Fibroblast of lung (primary cell): ENCODE measurements around the gene PLA2G4B. TPM values are rescaled to one million over a fixed set of nuclear protein-coding genes. Genes with fewer than 3 reads are reported as not detected.

Experiments used
- DNase-seq, 2 donors: peaks; one replicate each; pipeline versions ENCODE4 v3.0.0 to v3.0.0-alpha.2; 2010; ENCODE audit warnings: low read depth in 2 of 2
- H2AFZ ChIP-seq: 2 replicates; pipeline ENCODE4 v1.5.1; 2012; ENCODE audit warnings: low read length, control low read depth, inconsistent platforms
- H3K27ac ChIP-seq: 2 replicates; pipeline ENCODE4 v1.5.1; 2011; ENCODE audit warnings: low read length, control low read depth; ENCODE audit not compliant: insufficient read depth
- H3K27me3 ChIP-seq: 2 replicates; pipeline ENCODE4 v1.5.1; 2011; ENCODE audit warnings: mild to moderate bottlenecking, low read length; ENCODE audit not compliant: control insufficient read depth, insufficient read depth
- H3K36me3 ChIP-seq: 2 replicates; pipeline ENCODE4 v1.5.1; 2011; ENCODE audit warnings: low read length; ENCODE audit not compliant: control insufficient read depth, insufficient read depth
- H3K4me1 ChIP-seq: 2 replicates; pipeline ENCODE4 v1.5.1; 2011; ENCODE audit warnings: low read length; ENCODE audit not compliant: control insufficient read depth, insufficient read depth; ENCODE audit errors: extremely low read depth
- H3K4me2 ChIP-seq: 2 replicates; pipeline ENCODE4 v1.5.1; 2011; ENCODE audit warnings: low read length, control low read depth; ENCODE audit not compliant: insufficient read depth; ENCODE audit errors: extremely low read depth
- H3K4me3 ChIP-seq, 4 experiments: fragments of 200-600 bp in 1 of 4; sonication (generic) in 1 of 4; replicated peaks in 1 of 4; 2 replicates each; pipeline ENCODE4 v1.5.1; 2011 to 2016; ENCODE audit warnings: low read length in 4 of 4, low read depth in 3 of 4, mild to moderate bottlenecking in 3 of 4, control low read depth in 2 of 4, inconsistent platforms in 1 of 4, mixed read lengths in 1 of 4; ENCODE audit not compliant: insufficient read depth in 1 of 4; ENCODE audit errors: control extremely low read depth in 1 of 4
- H3K79me2 ChIP-seq: 2 replicates; pipeline ENCODE4 v1.5.1; 2012; ENCODE audit warnings: mild to moderate bottlenecking, low read length, inconsistent platforms; ENCODE audit not compliant: control insufficient read depth, insufficient read depth
- H3K9ac ChIP-seq: 2 replicates; pipeline ENCODE4 v1.5.1; 2011; ENCODE audit warnings: mild to moderate bottlenecking, low read length, control low read depth; ENCODE audit not compliant: insufficient read depth
- H3K9me3 ChIP-seq: 2 replicates; pipeline ENCODE4 v1.5.1; 2012; ENCODE audit warnings: low read depth, low read length; ENCODE audit not compliant: control insufficient read depth, insufficient read depth
- H4K20me1 ChIP-seq: 2 replicates; pipeline ENCODE4 v1.5.1; 2011; ENCODE audit warnings: low read length; ENCODE audit not compliant: control insufficient read depth, insufficient read depth; ENCODE audit errors: extremely low read depth
- EZH2 ChIP-seq: IDR thresholded peaks from 2 replicates; pipeline ENCODE4 v1.5.1; 2012; ENCODE audit warnings: low read length, control low read depth, mild to moderate bottlenecking; ENCODE audit errors: missing control alignments
- polyA plus RNA-seq, 2 donors: library from polyadenylated mRNA; depleted of rRNA in 1 of 2; stranded (reverse) in 1 of 2; unstranded in 1 of 2; fragments of >200 nt; gene quantifications; 2 replicates each; pipeline ENCODE4 v1.2.1, GENCODE V29; 2011 to 2012; ENCODE audit warnings: missing spikeins in 1 of 2
- total RNA-seq: library from RNA; depleted of rRNA; stranded (reverse); fragments of >200 nt; gene quantifications from 2 replicates; pipeline ENCODE4 v1.2.1, GENCODE V29; 2014
- TF ChIP-seq, protein P1 (sequence below), 2 donors: IDR thresholded peaks in 1 of 2; conservative IDR thresholded peaks in 1 of 2; 1 replicate in 1 of 2; 2 replicates in 1 of 2; pipeline ENCODE4 v1.5.1; 2011 to 2012; ENCODE audit warnings: low read length in 2 of 2, control low read depth in 1 of 2, inconsistent platforms in 1 of 2, low read depth in 1 of 2, mild to moderate bottlenecking in 1 of 2

PLA2G4B gene
- total and polyA plus RNA-seq, 2 donors (not counting 1 experiment from before 2014, with no cell fraction given): 0.99 to 1.2 TPM

DNA sequence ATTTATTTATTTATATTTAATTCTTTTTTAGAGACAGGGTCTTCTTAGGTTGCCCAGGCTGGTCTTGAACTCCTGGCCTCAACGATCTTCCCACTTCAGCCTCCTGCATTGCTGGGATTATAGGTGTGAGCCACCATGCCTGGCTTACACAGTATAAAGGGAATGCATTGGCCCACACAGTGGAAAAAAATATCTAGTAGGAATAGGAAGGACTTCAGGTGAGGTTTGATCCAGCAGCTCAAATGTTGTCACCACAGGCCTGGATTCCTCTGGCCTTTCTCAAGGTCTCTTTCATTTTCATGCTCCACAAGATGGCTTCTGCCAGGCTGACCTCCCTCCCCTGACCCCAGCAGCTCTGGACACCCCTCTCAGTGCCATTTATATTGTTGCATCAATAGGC is 57.3 kb downstream of the PLA2G4B start:
- Histone ChIP-seq H3K27me3 (no peaks in the 10 kb centered on the region), H3K9me3 (no peaks in the 10 kb centered on the region), H3K36me3 (peaks cover 8% of the 10 kb centered on the region), H2AFZ (no peak overlapping the region), H3K4me2 (no peak overlapping the region), H3K27ac (no peak overlapping the region), H3K79me2 (no peaks in the 10 kb centered on the region), H3K9ac (no peak overlapping the region), H3K4me3 (no peak overlapping the region), H3K4me1 (peaks cover 11% of the 10 kb centered on the region), H4K20me1 (no peaks in the 10 kb centered on the region)
- no peak for DNase-seq
- TF ChIP-seq, protein P1, sequence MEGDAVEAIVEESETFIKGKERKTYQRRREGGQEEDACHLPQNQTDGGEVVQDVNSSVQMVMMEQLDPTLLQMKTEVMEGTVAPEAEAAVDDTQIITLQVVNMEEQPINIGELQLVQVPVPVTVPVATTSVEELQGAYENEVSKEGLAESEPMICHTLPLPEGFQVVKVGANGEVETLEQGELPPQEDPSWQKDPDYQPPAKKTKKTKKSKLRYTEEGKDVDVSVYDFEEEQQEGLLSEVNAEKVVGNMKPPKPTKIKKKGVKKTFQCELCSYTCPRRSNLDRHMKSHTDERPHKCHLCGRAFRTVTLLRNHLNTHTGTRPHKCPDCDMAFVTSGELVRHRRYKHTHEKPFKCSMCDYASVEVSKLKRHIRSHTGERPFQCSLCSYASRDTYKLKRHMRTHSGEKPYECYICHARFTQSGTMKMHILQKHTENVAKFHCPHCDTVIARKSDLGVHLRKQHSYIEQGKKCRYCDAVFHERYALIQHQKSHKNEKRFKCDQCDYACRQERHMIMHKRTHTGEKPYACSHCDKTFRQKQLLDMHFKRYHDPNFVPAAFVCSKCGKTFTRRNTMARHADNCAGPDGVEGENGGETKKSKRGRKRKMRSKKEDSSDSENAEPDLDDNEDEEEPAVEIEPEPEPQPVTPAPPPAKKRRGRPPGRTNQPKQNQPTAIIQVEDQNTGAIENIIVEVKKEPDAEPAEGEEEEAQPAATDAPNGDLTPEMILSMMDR (conservative IDR thresholded peaks at IDR 0.05 in 1 of 2, IDR thresholded peaks at IDR 0.05 in 1 of 2; ENCODE audit: low read depth in 1 of 2, low read length in 2 of 2): no peak
- no peak for TF ChIP-seq EZH2

DNA sequence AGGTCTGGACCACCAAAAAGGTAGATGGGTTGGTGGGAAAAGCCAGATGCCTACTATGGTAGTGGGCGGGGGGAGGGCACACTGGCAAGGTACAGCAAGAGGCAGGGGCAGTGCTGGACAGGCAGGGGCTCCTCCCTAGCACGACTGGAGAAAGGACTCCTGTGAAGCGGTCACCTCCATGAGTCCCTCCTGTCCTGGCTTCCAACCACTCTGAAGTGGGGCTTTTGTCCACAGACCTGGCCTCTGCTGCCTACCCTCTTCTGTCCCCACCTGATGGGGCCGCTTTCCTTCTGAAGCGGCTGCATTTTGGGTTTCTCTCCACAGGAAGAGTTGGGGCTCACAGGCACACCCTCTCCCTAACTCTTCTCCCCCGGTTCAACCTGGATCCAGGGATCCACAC is 57.9 kb downstream of the PLA2G4B start:
- H3K27ac ChIP-seq: no peak overlapping the region
- H3K27me3 ChIP-seq: no peaks in the 10 kb centered on the region
- no peak for DNase-seq
- TF ChIP-seq, protein P1 (conservative IDR thresholded peaks at IDR 0.05 in 1 of 2, IDR thresholded peaks at IDR 0.05 in 1 of 2; ENCODE audit: low read depth in 1 of 2, low read length in 2 of 2): no peak
- no peak for TF ChIP-seq EZH2
- H3K4me2 ChIP-seq: no peak overlapping the region
- no peak overlapping the region for H3K4me3 ChIP-seq
- H2AFZ ChIP-seq: no peak overlapping the region
- no peaks in the 10 kb centered on the region for H3K79me2 ChIP-seq
- H3K9me3 ChIP-seq: no peaks in the 10 kb centered on the region
- H3K4me1 ChIP-seq: peaks cover 11% of the 10 kb centered on the region
- H3K9ac ChIP-seq: no peak overlapping the region
- H3K36me3 ChIP-seq: peaks cover 10% of the 10 kb centered on the region
- H4K20me1 ChIP-seq: no peaks in the 10 kb centered on the region

DNA sequence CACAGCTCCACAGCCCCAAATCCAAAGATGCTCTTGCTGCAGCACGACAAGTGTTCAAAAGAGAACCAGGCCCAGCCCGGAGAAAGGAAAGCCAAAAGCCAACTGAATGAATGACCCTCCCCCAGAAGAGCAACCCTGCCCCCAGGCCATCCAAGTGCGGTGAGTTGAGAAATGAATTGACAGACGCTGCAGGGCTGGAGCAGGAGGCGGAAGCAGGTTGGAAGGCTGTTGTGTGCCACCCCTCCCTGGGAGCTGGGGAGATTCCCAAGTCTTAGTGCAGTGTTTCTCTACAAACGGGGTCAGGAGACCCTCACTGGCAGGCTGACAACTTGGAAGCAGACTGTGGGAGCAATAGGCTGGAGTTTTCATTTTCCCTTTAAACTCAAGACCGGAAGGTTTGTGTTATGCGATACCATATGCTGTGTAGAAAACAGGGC is 58.7 kb downstream of the PLA2G4B start:
- DNase-seq: no peak
- H3K9me3 ChIP-seq: no peaks in the 10 kb centered on the region
- H3K27me3 ChIP-seq: no peaks in the 10 kb centered on the region
- H3K4me1 ChIP-seq: peaks cover 11% of the 10 kb centered on the region
- H3K4me3 ChIP-seq: no peak overlapping the region
- H3K36me3 ChIP-seq: peaks cover 10% of the 10 kb centered on the region
- H3K4me2 ChIP-seq: no peak overlapping the region
- no peak overlapping the region for H3K27ac ChIP-seq
- H4K20me1 ChIP-seq: no peaks in the 10 kb centered on the region
- no peaks in the 10 kb centered on the region for H3K79me2 ChIP-seq
- TF ChIP-seq EZH2: no peak
- TF ChIP-seq, protein P1 (conservative IDR thresholded peaks at IDR 0.05 in 1 of 2, IDR thresholded peaks at IDR 0.05 in 1 of 2; ENCODE audit: low read depth in 1 of 2, low read length in 2 of 2): no peak
- no peak overlapping the region for H3K9ac ChIP-seq
- H2AFZ ChIP-seq: no peak overlapping the region

Other genes with a start within 250 kb of the PLA2G4B start
- gene MGA, start 178.4 kb upstream of the PLA2G4B start, total RNA-seq: 31.6 and 33.7 TPM in 2 replicates
- 6.1 and 6.5 TPM in 2 replicates for gene MGA, start 178.4 kb upstream of the PLA2G4B start, polyA plus RNA-seq
- 12.6 and 20.8 TPM in 2 replicates for gene MAPKBP1, start 64.4 kb upstream of the PLA2G4B start, total RNA-seq
- gene MAPKBP1, start 64.4 kb upstream of the PLA2G4B start, polyA plus RNA-seq: 2.8 and 3.8 TPM in 2 replicates
- gene JMJD7, start 10.8 kb upstream of the PLA2G4B start, total RNA-seq: 3.6 and 4.0 TPM in 2 replicates
- gene JMJD7, start 10.8 kb upstream of the PLA2G4B start, polyA plus RNA-seq: 2.2 and 4.8 TPM in 2 replicates
- gene SPTBN5, start 55.2 kb downstream of the PLA2G4B start, total RNA-seq: 0.26 and 0.66 TPM in 2 replicates
- gene SPTBN5, start 55.2 kb downstream of the PLA2G4B start, polyA plus RNA-seq: 0.21 and 0.43 TPM in 2 replicates
- gene EHD4, start 133.7 kb downstream of the PLA2G4B start, total RNA-seq: 9.5 and 22.0 TPM in 2 replicates
- gene EHD4, start 133.7 kb downstream of the PLA2G4B start, polyA plus RNA-seq: 19.3 and 37.0 TPM in 2 replicates
- not detected in 2 replicates for gene PLA2G4E, start 182.2 kb downstream of the PLA2G4B start, total RNA-seq
- gene PLA2G4E, start 182.2 kb downstream of the PLA2G4B start, polyA plus RNA-seq: not detected in 2 replicates